GM23248 (cell line): ENCODE results near the gene HTT.

ENCODE experiments used
- EZH2 ChIP-seq: fragments of 200-600 bp; sonication (generic); IDR thresholded peaks from 2 replicates; pipeline ENCODE4 v1.6.1; 2018; ENCODE audit warnings: antibody characterized with exemption, mild to moderate bottlenecking; ENCODE audit not compliant: insufficient read depth, poor library complexity, severe bottlenecking
- EZH2phosphoT487 ChIP-seq: fragments of 200-600 bp; sonication (generic); IDR thresholded peaks from 2 replicates; pipeline ENCODE4 v1.6.1; 2018; ENCODE audit warnings: antibody characterized with exemption, moderate library complexity, mild to moderate bottlenecking, low read depth; ENCODE audit not compliant: insufficient read depth

GRCh38 chr4:3108211-3108610 is 33.7 kb downstream of the HTT start:
- no peak for TF ChIP-seq EZH2
- TF ChIP-seq EZH2phosphoT487: no peak
